Activated CD4-positive, alpha-beta memory T cell treated with anti-CD3 and anti-CD28 coated beads, Interleukin-2, amount 10 ng/mL, durations not matched to agents 7 days and 5 days (primary cell): Measurements from ENCODE around the gene NEU4. TPM values are rescaled to one million over a fixed set of nuclear protein-coding genes. Genes with fewer than 3 reads are reported as not detected.
A peak's percentile ranks its signal among the peaks of the same experiment; 100 is the strongest.
"Not testable (repeated sequence)": the region's sequence is repeated elsewhere in the genome, so short reads cannot be mapped to it uniquely, and the experiment has no call there.

Source experiments
- CTCF ChIA-PET: fragments of 350-600 bp; sonication (Branson Sonifier 250); formaldehyde crosslinking; loops from one replicate; lab custom pipeline; 2021; ENCODE audit warnings: antibody characterized with exemption, inconsistent platforms; lab: Charles Lee
- POLR2A ChIA-PET: fragments of 350-600 bp; sonication (Branson Sonifier 250); formaldehyde crosslinking; loops from one replicate; lab custom pipeline; 2021; ENCODE audit warnings: antibody characterized with exemption; lab: Charles Lee
- DNase-seq: peaks from one replicate; pipeline ENCODE4 v3.0.0-alpha.2; 2020
- H3K27ac Mint-ChIP-seq: one replicate; pipeline ENCODE4 v1.8.0; 2021; ENCODE audit warnings: mild to moderate bottlenecking, mixed read lengths
- H3K27me3 Mint-ChIP-seq: one replicate; pipeline ENCODE4 v1.8.0; 2021; ENCODE audit warnings: mixed read lengths
- H3K36me3 Mint-ChIP-seq: one replicate; pipeline ENCODE4 v1.8.0; 2021; ENCODE audit warnings: low read depth, mixed read lengths
- H3K4me1 Mint-ChIP-seq: one replicate; pipeline ENCODE4 v1.8.0; 2021; ENCODE audit warnings: mixed read lengths
- H3K4me3 Mint-ChIP-seq: one replicate; pipeline ENCODE4 v1.8.0; 2021; ENCODE audit warnings: mild to moderate bottlenecking, mixed read lengths
- H3K9me3 Mint-ChIP-seq: one replicate; pipeline ENCODE4 v1.8.0; 2021; ENCODE audit warnings: mixed read lengths
- total RNA-seq, 2 experiments: library from RNA; stranded (reverse); gene quantifications; one replicate each; pipeline ENCODE4 v1.2.3, GENCODE V29; 2021

Gene NEU4
- under 1 TPM; 0.38 to 0.43 TPM for total RNA-seq

GRCh38 chr2:241808721-241809382, at the start of gene NEU4:
Gene NEU4 (plus strand): TSS chr2:241809193. CDS start chr2:241814485, 5,292 bp downstream.
- Mint-ChIP-seq H3K4me1 (peaks cover 7% of the 10 kb centered on the region), H3K9me3 (no peaks in the 10 kb centered on the region), H3K27me3 (peaks cover 7% of the 10 kb centered on the region), H3K4me3 (no peak within 1 kb of the TSS), H3K27ac (no peak within 1 kb of the TSS), H3K36me3 (no peaks in the 10 kb centered on the region)
- no peak for DNase-seq
- ChIA-PET CTCF (no interaction called here), POLR2A (no interaction called here)

GRCh38 chr2:241759893-241760292, 49.1 kb upstream of the NEU4 start:
- not testable (repeated sequence) for H3K9me3 Mint-ChIP-seq

GRCh38 chr2:241760301-241760771, 48.7 kb upstream of the NEU4 start:
- no peak for DNase-seq

More at GRCh38 chr2:241759893-241760292, 49.1 kb upstream of the NEU4 start:
- Mint-ChIP-seq H3K4me3 (peak overlapping the region; percentile 1), H3K4me1 (peaks cover 57% of the 10 kb centered on the region), H3K36me3 (peaks cover 21% of the 10 kb centered on the region), H3K27ac (peak overlapping the region; percentile 70)
- DNase-seq, CTCF ChIA-PET, H3K27me3 Mint-ChIP-seq: not testable (repeated sequence)
- POLR2A ChIA-PET = interaction anchor here (2.4 kb wide), 1 partner anchor 25 kb away, joined by 9 read pairs; the partner anchor contains the start of gene D2HGDH

DNA sequence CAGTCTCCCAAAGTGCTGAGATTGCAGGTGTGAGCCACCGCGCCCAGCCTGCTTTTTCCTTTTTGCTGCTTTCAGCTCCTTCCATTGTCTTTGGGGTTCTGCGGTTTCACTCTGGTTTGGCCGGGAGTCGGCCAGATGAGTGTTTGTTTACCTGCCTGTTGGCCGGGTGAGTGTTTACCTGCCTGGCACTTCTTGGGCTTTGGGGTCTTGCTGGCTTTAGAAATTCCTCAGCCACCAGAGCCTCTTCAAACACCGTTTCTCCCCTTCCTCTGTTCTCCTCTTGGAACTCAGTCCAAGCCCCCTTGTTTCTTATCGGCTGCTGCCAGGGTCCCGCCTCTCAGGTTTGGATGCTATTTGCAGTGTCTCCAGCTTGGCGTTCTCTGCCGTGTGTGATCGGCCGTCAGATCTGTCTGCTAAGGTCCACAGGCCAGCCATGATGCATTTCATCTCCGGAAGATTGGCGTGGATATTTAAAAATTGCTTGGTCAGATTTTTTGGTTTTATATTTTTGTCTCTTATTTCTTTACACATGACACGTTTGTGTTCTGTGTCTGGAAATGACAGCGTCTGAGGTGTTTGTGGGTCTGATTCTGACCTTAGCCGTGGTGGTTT, 46.6 kb upstream of the NEU4 start:
- H3K4me1 Mint-ChIP-seq = peaks cover 55% of the 10 kb centered on the region
- ChIA-PET POLR2A (interaction anchor here (0.6 to 3.6 kb wide), 15 partner anchors 10 to 128 kb away, joined by 3 to 41 read pairs (median 9); partner anchors contain the start of genes D2HGDH, DTYMK, ING5 and PDCD1), CTCF (interaction anchor here (0.8 to 2.2 kb wide), 5 partner anchors 22 to 116 kb away, joined by 3 to 8 read pairs (median 5); partner anchors contain the start of gene RTP5)
- no peaks in the 10 kb centered on the region for H3K27me3 Mint-ChIP-seq
- peaks cover 4% of the 10 kb centered on the region for H3K9me3 Mint-ChIP-seq
- H3K36me3 Mint-ChIP-seq = peaks cover 21% of the 10 kb centered on the region
- H3K4me3 Mint-ChIP-seq = peak overlapping the region; percentile 45
- peak; percentile 49 for DNase-seq
- H3K27ac Mint-ChIP-seq = peak overlapping the region; percentile 92

More at GRCh38 chr2:241760301-241760771, 48.7 kb upstream of the NEU4 start:
- Mint-ChIP-seq H3K4me1 (peaks cover 57% of the 10 kb centered on the region), H3K9me3 (peaks cover 4% of the 10 kb centered on the region), H3K27me3 (no peaks in the 10 kb centered on the region), H3K4me3 (no peak overlapping the region), H3K27ac (peak overlapping the region; percentile 27), H3K36me3 (peaks cover 21% of the 10 kb centered on the region)
- CTCF ChIA-PET = no interaction called here
- POLR2A ChIA-PET = no interaction called here

- Mint-ChIP-seq H3K27ac (peak overlapping the region; percentile 92), H3K36me3 (peaks cover 19% of the 10 kb centered on the region), H3K9me3 (peaks cover 4% of the 10 kb centered on the region), H3K27me3 (no peaks in the 10 kb centered on the region), H3K4me1 (peaks cover 53% of the 10 kb centered on the region), H3K4me3 (peak overlapping the region; percentile 45)
- DNase-seq = peak; percentile 87
- ChIA-PET CTCF (interaction anchor here (0.8 to 2.2 kb wide), 5 partner anchors 23 to 116 kb away, joined by 3 to 8 read pairs (median 5); partner anchors contain the start of gene RTP5), POLR2A (interaction anchor here (0.6 to 3.6 kb wide), 16 partner anchors 10 to 129 kb away, joined by 3 to 41 read pairs (median 8); partner anchors contain the start of genes D2HGDH, DTYMK, ING5 and PDCD1)
These were observed 46.0 kb upstream of the NEU4 start for GRCh38 chr2:241762933-241763369.

DNA sequence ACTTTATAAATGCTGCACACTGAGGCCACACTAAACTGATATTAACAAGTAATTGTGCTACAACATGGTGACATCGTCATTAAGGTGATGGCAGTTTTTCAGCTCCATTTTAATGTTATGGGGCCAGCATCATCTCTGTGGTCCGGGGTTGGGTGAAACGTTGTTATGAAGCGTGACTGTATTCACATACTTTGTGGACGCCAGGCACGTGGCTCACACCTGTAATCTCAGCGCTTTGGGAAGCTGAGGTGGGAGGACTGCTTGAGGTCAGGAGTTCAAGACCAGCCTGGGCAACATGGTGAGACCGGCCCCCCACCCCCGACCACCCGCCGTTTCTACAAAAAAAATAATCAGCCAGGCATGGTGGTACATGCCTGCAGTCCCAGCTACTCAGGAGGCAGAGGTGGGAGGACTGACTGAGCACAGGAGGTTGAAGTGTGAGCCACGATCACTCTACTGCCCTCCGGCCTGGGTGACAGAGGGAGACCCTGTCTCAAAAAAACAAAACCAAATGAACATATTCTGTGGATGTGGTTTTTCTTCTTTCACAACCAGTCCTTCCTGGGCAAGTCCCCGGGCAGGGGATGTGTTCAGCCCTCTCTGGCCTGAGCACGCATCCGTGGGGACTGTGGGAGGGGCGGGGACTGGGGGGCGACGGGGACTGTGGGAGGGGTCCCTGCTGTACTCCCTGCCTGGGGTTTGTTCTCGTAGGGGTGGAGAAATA, 45.3 kb upstream of the NEU4 start:
- CTCF ChIA-PET = interaction anchor here (1.1 to 2.2 kb wide), 4 partner anchors 23 to 81 kb away, joined by 3 to 8 read pairs (median 4); no protein-coding TSS in a partner anchor
- H3K4me1 Mint-ChIP-seq = peaks cover 49% of the 10 kb centered on the region
- peak overlapping the region; percentile 45 for H3K4me3 Mint-ChIP-seq
- peak overlapping the region; percentile 92 for H3K27ac Mint-ChIP-seq
- peaks cover 4% of the 10 kb centered on the region for H3K9me3 Mint-ChIP-seq
- no peaks in the 10 kb centered on the region for H3K27me3 Mint-ChIP-seq
- H3K36me3 Mint-ChIP-seq = peaks cover 18% of the 10 kb centered on the region
- no peak for DNase-seq
- POLR2A ChIA-PET = interaction anchor here (0.7 to 3.6 kb wide), 14 partner anchors 9 to 129 kb away, joined by 3 to 41 read pairs (median 10); partner anchors contain the start of genes D2HGDH, DTYMK, ING5 and PDCD1

DNA sequence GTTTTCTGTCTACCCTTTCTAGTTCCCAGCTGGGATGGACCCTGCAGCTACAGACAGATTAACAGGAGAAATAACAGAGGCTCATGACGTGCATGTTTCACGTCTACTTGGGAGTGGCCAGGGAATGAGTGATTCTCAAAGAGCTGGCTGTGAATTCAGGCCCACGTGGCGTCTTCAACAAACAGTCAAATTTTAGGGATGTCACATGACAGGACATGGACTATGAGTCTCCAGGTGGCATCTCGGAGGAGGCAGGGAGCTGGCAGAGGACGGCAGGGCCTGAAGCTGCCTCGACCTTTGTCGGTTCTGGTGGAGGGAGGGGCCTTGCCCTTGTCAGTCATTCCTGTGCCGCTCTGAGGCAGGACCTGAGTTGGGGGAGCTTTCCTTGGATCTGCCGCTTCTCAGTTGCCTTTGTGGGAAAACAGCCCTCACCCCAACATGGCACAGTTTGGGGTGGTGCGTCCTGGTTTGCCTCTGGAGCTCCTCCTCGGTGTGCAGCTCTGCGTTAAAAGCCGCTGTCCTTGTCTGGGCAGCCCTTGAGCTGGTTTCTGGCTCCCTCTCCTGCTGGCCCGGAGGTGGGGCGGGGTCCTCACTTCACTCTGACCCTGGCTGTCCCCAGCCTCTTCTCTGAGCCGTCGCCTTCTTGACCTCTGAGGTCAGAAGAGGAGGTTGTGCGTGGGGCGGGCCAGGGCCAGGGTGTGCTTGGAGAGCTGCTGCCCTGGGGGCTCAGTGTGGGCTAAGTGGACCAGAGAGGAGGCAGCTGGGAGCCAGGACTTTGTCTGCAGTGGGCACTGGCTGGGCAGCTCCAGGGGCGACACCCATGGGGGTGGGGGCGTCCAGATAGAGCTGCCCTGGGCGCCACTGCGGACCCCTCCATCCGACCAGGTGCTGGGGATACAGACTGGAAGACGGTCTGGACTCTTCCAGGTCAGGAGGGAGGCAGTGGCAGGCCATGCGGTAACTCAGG, 44.4 kb upstream of the NEU4 start:
- CTCF ChIA-PET = interaction anchor here (1.1 kb wide), 1 partner anchor 24 kb away, joined by 3 read pairs; no protein-coding TSS in a partner anchor
- Mint-ChIP-seq H3K27me3 (no peaks in the 10 kb centered on the region), H3K9me3 (peaks cover 4% of the 10 kb centered on the region), H3K36me3 (peaks cover 13% of the 10 kb centered on the region), H3K4me3 (no peak overlapping the region), H3K4me1 (peaks cover 40% of the 10 kb centered on the region), H3K27ac (no peak overlapping the region)
- POLR2A ChIA-PET = interaction anchor here (0.9 to 3.6 kb wide), 11 partner anchors 8 to 130 kb away, joined by 3 to 41 read pairs (median 10); partner anchors contain the start of genes D2HGDH, DTYMK, ING5 and PDCD1
- peak; percentile 5 for DNase-seq

GRCh38 chr2:241767464-241768250, 41.3 kb upstream of the NEU4 start:
- ChIA-PET POLR2A (no interaction called here), CTCF (no interaction called here)
- no peaks in the 10 kb centered on the region for H3K9me3 Mint-ChIP-seq
- H3K4me3 Mint-ChIP-seq = no peak overlapping the region
- no peak overlapping the region for H3K27ac Mint-ChIP-seq
- peaks cover 29% of the 10 kb centered on the region for H3K4me1 Mint-ChIP-seq
- peak; percentile 16 for DNase-seq
- H3K27me3 Mint-ChIP-seq = no peaks in the 10 kb centered on the region
- H3K36me3 Mint-ChIP-seq = no peaks in the 10 kb centered on the region

- POLR2A ChIA-PET = interaction anchor here (0.9 kb wide), 1 partner anchor 91 kb away, joined by 4 read pairs; the partner anchor contains the start of gene PDCD1
- no peaks in the 10 kb centered on the region for H3K27me3 Mint-ChIP-seq
- H3K4me3 Mint-ChIP-seq = no peak overlapping the region
- peak; percentile 13 for DNase-seq
- H3K27ac Mint-ChIP-seq = no peak overlapping the region
- H3K36me3 Mint-ChIP-seq = no peaks in the 10 kb centered on the region
- peaks cover 23% of the 10 kb centered on the region for H3K4me1 Mint-ChIP-seq
- CTCF ChIA-PET = no interaction called here
- no peaks in the 10 kb centered on the region for H3K9me3 Mint-ChIP-seq
These were observed 40.7 kb upstream of the NEU4 start for GRCh38 chr2:241768251-241768711.

- Mint-ChIP-seq H3K27me3 (no peaks in the 10 kb centered on the region), H3K27ac (no peak overlapping the region), H3K36me3 (no peaks in the 10 kb centered on the region), H3K9me3 (no peaks in the 10 kb centered on the region), H3K4me1 (peaks cover 18% of the 10 kb centered on the region), H3K4me3 (no peak overlapping the region)
- peak; percentile 15 for DNase-seq
- ChIA-PET CTCF (no interaction called here), POLR2A (interaction anchor here (0.9 kb wide), 1 partner anchor 90 kb away, joined by 4 read pairs; the partner anchor contains the start of gene PDCD1)
These were observed 40.1 kb upstream of the NEU4 start for GRCh38 chr2:241768850-241769249.

DNA sequence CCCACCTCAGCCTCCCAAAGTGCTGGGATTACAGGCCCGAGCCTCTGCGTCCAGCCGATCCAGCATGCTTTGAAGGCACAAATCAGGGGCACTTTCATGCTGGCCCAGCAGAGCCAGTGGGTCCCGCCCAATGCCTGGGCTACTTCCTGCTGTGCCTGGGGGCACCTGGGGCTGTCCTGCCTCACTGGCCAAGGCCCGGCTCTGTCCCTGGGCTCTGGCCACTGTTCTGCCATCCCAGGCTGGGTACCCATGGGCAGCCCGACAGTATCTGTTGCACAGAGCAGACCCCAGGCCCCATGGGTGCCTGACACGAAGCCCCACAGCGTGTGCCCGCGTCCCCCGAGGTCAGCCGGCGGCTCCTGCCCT, 39.2 kb upstream of the NEU4 start:
- ChIA-PET POLR2A (no interaction called here), CTCF (no interaction called here)
- H3K4me1 Mint-ChIP-seq = peaks cover 9% of the 10 kb centered on the region
- no peaks in the 10 kb centered on the region for H3K9me3 Mint-ChIP-seq
- no peak for DNase-seq
- H3K4me3 Mint-ChIP-seq = no peak overlapping the region
- no peaks in the 10 kb centered on the region for H3K27me3 Mint-ChIP-seq
- H3K36me3 Mint-ChIP-seq = no peaks in the 10 kb centered on the region
- H3K27ac Mint-ChIP-seq = no peak overlapping the region
